IPS-20b (cell line): ENCODE data around the gene BRSK2.

Experiments
- H3K27ac ChIP-seq: one replicate; pipeline ENCODE4 v1.5.1; 2013; ENCODE audit warnings: low read length
- H3K27me3 ChIP-seq: 2 replicates; pipeline ENCODE4 v1.6.1; 2013; ENCODE audit warnings: mild to moderate bottlenecking, low read length, inconsistent platforms; ENCODE audit not compliant: insufficient read depth
- H3K36me3 ChIP-seq: 2 replicates; pipeline ENCODE4 v1.6.1; 2013; ENCODE audit warnings: low read depth, mild to moderate bottlenecking, inconsistent platforms, low read length, moderate library complexity; ENCODE audit not compliant: insufficient read depth
- H3K4me1 ChIP-seq: 2 replicates; pipeline ENCODE4 v1.6.1; 2013; ENCODE audit warnings: mild to moderate bottlenecking, control low read depth, inconsistent platforms, low read length, moderate library complexity; ENCODE audit not compliant: insufficient read depth
- H3K4me3 ChIP-seq: 2 replicates; pipeline ENCODE4 v1.5.1; 2013; ENCODE audit warnings: mild to moderate bottlenecking, low read length, inconsistent platforms
- H3K9ac ChIP-seq: 2 replicates; pipeline ENCODE4 v1.6.1; 2013; ENCODE audit warnings: low read depth, mild to moderate bottlenecking, inconsistent platforms, low read length, moderate library complexity
- H3K9me3 ChIP-seq: 2 replicates; pipeline ENCODE4 v1.6.1; 2013; ENCODE audit warnings: mild to moderate bottlenecking, low read depth, low read length, inconsistent platforms; ENCODE audit not compliant: insufficient read depth

The BRSK2 gene

DNA sequence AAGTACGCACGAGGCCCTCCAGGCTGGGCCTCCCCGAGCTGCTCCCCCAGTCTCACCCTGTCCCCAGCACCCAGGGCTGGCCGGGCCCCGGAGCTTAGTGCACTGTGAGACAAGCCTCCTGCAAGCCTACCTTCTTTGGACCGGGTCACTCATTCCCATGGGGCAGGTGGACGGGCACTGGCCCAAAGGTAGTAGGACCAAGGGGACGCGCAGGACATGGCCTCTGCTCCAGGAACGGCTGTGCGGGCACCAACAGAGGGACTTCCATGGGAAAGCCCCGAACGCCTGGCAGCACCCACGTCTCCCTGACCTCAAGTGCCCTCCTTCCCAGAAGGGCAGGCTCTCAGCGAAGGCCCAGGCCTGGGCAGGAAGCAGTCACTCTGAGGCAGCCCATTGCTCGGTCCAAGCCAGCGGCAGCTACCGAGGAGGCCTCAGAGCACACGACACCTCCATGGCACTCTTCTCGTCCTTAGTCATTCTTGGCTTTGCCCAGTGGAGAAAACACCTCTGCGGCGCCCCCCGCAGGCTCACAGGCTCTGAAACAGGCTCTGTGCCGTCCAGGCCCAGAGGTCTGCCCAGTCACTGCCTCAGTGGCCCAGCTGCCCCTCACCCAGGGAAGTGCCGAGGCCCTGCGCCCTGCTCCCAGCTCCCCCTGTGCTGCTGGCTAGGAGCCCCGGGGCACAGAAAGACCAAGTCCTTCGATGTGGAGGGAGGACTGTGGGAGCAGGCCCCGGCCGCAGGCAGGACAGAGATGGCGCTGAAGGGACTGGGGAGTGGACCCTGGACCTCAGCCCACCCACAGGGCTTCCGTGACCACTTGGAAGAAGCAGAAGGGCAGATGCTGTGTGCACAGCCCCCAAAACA, 93.1 kb downstream of the BRSK2 start:
- H3K36me3 ChIP-seq: no peaks in the 10 kb centered on the region
- no peaks in the 10 kb centered on the region for H3K4me1 ChIP-seq
- H3K27me3 ChIP-seq: no peaks in the 10 kb centered on the region
- no peak overlapping the region for H3K27ac ChIP-seq
- no peak overlapping the region for H3K9ac ChIP-seq
- no peaks in the 10 kb centered on the region for H3K9me3 ChIP-seq
- no peak overlapping the region for H3K4me3 ChIP-seq

GRCh38 chr11:1483445-1483961, 93.8 kb downstream of the BRSK2 start:
- Histone ChIP-seq H3K9ac (no peak overlapping the region), H3K9me3 (no peaks in the 10 kb centered on the region), H3K4me1 (no peaks in the 10 kb centered on the region), H3K36me3 (no peaks in the 10 kb centered on the region), H3K27me3 (no peaks in the 10 kb centered on the region), H3K4me3 (no peak overlapping the region), H3K27ac (no peak overlapping the region)

DNA sequence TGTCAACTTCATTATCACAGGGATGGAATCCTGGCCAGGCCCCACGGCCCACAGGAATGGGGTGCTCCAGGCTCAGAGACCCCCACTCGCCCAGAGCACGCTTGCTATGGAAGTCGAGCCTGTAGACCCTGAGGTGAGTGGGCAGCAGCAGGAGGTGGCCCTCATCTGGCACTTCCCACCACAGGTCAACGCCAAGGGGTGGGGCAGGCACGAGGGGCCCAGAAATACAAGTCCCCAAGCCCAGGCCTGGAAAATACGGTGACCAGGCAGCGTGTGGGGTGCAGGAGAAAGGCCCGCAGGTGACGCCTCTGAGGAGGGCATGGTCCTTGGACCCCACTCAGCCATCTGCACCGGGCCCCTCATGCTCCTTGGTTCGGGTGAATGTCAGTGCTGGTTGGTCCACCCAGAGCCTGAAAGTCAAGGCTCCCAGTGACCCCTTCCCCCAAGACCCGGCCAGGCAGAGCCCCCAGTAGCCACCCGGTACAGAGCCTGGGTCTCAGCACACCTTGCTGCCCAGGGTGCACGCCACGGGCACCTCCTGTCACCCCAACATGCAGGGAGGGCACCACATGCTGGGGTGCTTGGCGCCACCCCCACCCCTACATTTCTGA, 94.4 kb downstream of the BRSK2 start:
- no peak overlapping the region for H3K4me3 ChIP-seq
- no peaks in the 10 kb centered on the region for H3K4me1 ChIP-seq
- H3K9me3 ChIP-seq: no peaks in the 10 kb centered on the region
- H3K27ac ChIP-seq: no peak overlapping the region
- no peaks in the 10 kb centered on the region for H3K36me3 ChIP-seq
- no peaks in the 10 kb centered on the region for H3K27me3 ChIP-seq
- no peak overlapping the region for H3K9ac ChIP-seq

DNA sequence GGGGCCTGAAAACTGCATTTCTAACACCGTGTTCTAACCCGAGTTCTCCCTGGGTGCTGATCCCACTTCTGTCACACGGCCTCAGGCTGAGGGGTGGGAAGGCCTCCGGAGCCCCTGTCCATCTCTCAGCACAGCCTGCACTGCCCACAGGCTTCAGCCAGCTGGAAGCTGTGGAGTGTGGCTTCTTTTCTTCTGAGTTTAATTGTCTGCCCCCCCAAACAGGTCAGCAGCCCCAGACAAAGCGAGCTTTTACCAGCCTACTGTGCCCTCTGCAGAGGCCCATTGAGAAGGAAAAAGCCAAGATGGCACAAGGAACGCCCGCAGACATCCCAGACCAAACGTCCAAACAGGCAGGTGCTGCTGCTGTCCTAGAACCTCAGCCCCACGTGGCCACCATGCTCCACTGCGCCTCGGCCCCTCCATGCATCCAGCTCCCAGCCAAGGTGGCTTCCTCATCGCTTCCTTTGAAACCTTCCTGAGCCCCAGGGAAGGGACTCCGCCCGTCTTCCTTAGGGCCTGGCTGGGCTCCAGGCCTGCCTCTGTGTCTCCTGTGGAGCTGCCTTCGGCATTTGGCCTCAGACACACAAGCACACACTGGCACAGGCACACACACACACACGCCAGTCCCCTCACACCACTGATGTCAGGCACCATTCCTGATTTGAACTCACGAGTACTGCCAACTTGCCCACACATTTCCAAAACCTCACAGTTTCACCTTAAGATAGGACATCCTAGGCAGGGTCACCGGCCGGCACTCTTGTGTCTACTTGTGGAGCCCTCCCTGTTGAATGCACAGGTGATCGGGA, 95.2 kb downstream of the BRSK2 start:
- Histone ChIP-seq H3K36me3 (no peaks in the 10 kb centered on the region), H3K4me3 (no peak overlapping the region), H3K27ac (no peak overlapping the region), H3K9ac (no peak overlapping the region), H3K4me1 (no peaks in the 10 kb centered on the region), H3K27me3 (no peaks in the 10 kb centered on the region), H3K9me3 (no peaks in the 10 kb centered on the region)

GRCh38 chr11:1485504-1485885, 95.8 kb downstream of the BRSK2 start:
- no peaks in the 10 kb centered on the region for H3K27me3 ChIP-seq
- H3K36me3 ChIP-seq: no peaks in the 10 kb centered on the region
- H3K27ac ChIP-seq: no peak overlapping the region
- H3K9ac ChIP-seq: no peak overlapping the region
- H3K9me3 ChIP-seq: no peaks in the 10 kb centered on the region
- H3K4me3 ChIP-seq: no peak overlapping the region
- no peaks in the 10 kb centered on the region for H3K4me1 ChIP-seq

GRCh38 chr11:1486054-1486825, 96.5 kb downstream of the BRSK2 start, which contains the start of gene MOB2:
MOB2 (minus strand) TSS chr11:1486779; CDS start chr11:1486556, 223 bp downstream.
- Histone ChIP-seq H3K9ac (no peak within 1 kb of the TSS), H3K9me3 (no peaks in the 10 kb centered on the region), H3K27me3 (no peaks in the 10 kb centered on the region), H3K36me3 (no peaks in the 10 kb centered on the region), H3K4me3 (no peak within 1 kb of the TSS), H3K27ac (no peak within 1 kb of the TSS), H3K4me1 (no peaks in the 10 kb centered on the region)

- H3K27me3 ChIP-seq: no peaks in the 10 kb centered on the region
- H3K4me3 ChIP-seq: no peak overlapping the region
- H3K9me3 ChIP-seq: no peaks in the 10 kb centered on the region
- no peaks in the 10 kb centered on the region for H3K4me1 ChIP-seq
- no peaks in the 10 kb centered on the region for H3K36me3 ChIP-seq
- no peak overlapping the region for H3K9ac ChIP-seq
- no peak overlapping the region for H3K27ac ChIP-seq
Measured at GRCh38 chr11:1487091-1487850, 97.5 kb downstream of the BRSK2 start.

- no peaks in the 10 kb centered on the region for H3K36me3 ChIP-seq
- H3K4me1 ChIP-seq: no peaks in the 10 kb centered on the region
- H3K4me3 ChIP-seq: no peak overlapping the region
- no peak overlapping the region for H3K9ac ChIP-seq
- H3K27me3 ChIP-seq: no peaks in the 10 kb centered on the region
- H3K9me3 ChIP-seq: no peaks in the 10 kb centered on the region
- H3K27ac ChIP-seq: no peak overlapping the region
Measured at GRCh38 chr11:1487851-1488574, 98.3 kb downstream of the BRSK2 start.

- H3K4me1 ChIP-seq: no peaks in the 10 kb centered on the region
- H3K4me3 ChIP-seq: no peak overlapping the region
- H3K9ac ChIP-seq: no peak overlapping the region
- no peaks in the 10 kb centered on the region for H3K36me3 ChIP-seq
- H3K27ac ChIP-seq: no peak overlapping the region
- H3K27me3 ChIP-seq: no peaks in the 10 kb centered on the region
- no peaks in the 10 kb centered on the region for H3K9me3 ChIP-seq
Measured at GRCh38 chr11:1488575-1489180, 98.9 kb downstream of the BRSK2 start.

GRCh38 chr11:1490651-1491050, 100.9 kb downstream of the BRSK2 start:
- no peaks in the 10 kb centered on the region for H3K4me1 ChIP-seq
- H3K27me3 ChIP-seq: no peaks in the 10 kb centered on the region
- no peak overlapping the region for H3K9ac ChIP-seq
- no peaks in the 10 kb centered on the region for H3K36me3 ChIP-seq
- no peaks in the 10 kb centered on the region for H3K9me3 ChIP-seq
- H3K4me3 ChIP-seq: no peak overlapping the region
- no peak overlapping the region for H3K27ac ChIP-seq
